GM18508 (cell line): Measurements from ENCODE around the gene CRKL.

Experiments used
- ATAC-seq: cut with Tn5 transposase; IDR thresholded peaks from one replicate; pipeline ENCODE4 v1.9.1; 2021; ENCODE audit warnings: moderate number of reproducible peaks; ENCODE audit not compliant: insufficient read depth, unreplicated experiment

The CRKL gene

DNA sequence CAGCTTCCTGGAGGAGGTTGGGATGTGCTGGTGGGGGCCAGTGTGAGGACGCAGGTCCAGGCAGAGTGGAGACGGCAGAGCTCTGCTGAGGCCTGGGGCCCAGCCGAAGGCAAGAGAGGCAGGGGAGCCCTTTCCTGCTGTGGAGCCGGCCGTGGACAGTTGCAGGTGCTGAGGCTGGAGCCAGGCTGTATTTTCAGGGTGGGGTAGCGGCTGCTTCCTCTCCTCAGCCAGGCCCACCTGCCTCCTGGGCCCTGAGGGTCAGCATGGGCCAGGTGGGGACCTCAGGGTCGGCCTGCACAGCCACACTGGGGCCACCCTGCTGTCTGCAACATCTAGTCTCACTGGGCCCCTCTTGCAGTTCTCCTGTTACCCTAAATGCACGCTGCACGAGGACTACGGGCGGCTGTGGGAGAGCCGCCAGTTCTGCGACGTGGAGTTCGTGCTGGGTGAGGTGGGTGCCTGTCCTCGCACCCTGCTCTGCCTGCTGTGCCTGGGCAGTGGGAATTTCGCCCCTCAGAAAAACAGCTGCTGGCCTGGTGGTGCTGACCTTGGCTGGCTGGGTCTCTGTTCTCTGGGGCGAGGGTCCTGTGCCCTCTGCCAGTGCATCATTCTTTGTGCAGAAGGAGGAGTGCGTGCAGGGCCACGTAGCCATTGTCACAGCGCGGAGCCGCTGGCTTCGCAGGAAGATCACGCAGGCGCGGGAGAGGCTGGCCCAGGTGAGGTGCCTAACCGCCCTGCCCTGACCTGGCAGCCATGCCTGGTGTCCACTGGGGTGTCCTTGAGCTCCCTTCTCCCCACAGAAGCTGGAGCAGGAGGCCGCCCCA lies 76.3 kb downstream of the CRKL start:
- no peak for ATAC-seq

DNA sequence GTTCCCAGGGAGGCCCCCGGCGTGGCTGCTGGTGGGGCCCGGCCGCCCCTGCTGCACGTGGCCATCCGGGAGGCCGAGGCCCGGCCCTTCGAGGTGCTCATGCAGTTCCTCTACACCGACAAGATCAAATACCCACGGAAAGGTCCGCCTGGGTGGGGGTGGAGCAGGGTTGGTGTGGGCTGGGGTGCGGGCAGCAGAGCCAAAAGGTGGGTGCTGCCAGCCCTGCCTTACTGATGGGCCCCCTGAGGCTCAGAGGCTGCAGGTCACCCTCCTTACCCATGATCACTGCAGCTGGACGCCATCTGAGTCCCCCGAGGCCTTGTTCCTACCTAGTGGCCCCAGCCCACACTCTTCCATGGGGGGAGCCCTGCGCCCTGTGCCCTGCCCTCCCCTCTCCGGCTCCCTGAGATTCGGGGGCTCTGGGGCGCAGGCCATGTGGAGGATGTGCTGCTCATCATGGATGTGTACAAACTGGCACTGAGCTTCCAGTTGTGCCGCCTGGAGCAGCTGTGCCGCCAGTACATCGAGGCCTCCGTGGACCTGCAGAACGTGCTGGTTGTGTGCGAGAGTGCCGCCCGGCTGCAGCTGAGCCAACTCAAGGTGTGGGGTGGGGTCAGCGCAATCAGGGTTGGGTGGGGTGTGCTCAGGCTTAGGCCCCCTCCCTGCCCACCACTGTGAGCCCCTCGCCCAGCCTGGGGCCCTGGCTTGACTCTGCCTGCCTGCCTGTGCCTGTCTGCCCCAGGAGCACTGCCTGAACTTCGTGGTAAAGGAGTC lies 77.1 kb downstream of the CRKL start:
- ATAC-seq: no peak

DNA sequence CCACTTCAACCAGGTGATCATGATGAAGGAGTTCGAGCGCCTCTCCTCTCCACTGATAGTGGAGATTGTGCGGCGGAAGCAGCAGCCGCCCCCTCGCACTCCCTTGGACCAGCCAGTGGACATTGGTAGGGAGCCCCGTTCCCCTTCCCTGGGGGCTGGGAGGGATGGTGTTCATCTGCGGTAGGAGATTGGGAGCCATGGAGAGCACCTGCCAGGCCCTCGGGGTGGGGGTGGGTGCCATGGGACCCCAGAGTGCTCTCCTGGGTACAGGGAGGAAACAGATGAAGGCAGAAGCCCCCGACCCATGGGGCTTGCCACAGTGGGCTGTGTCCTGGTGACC lies 77.7 kb downstream of the CRKL start:
- no peak for ATAC-seq

DNA sequence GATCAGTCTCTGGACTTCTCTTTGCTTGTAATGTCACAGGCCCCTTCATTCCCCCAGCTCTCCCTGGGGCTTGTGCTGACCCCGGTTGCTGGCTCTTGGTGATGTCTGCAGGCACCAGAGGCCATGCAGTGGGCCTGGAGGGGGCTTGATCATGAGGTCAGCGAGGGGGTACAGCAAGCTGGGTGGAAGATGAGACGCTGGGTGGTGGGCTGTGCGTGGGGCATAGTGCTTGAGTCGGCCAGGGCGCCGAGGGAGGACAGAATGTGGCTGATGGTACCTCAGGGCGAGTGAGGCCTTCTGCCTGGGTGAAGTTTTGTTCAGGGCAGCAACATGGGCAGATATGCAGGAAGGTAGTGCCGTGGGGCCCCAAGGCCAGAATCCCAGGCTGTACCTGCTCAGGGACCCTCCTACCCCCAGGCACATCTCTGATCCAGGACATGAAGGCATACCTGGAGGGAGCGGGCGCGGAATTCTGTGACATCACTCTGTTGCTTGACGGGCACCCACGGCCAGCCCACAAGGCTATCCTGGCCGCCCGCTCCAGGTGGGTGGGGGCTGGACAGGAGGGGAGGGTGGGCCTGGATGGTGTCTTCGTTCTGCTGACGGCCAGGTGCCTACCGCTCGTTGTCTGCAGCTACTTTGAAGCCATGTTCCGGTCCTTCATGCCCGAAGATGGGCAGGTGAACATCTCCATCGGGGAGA lies 78.3 kb downstream of the CRKL start:
- no peak for ATAC-seq

DNA sequence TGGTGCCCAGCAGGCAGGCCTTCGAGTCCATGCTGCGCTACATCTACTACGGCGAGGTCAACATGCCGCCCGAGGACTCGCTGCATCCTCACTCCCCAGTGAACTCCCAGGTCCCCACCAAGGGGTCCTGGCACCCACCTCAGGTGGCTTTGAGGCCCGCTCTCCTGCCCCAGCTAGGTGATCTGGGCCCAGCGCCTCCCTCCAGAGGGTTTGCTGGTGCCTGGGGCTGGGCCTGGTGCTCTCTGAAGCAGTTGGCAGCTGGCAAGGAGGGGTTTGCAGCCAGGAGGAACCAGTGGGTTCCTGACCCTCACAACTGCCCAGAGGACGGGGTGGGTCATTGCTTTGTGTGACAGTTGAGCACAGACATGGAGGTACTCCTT lies 78.8 kb downstream of the CRKL start:
- ATAC-seq: no peak

DNA sequence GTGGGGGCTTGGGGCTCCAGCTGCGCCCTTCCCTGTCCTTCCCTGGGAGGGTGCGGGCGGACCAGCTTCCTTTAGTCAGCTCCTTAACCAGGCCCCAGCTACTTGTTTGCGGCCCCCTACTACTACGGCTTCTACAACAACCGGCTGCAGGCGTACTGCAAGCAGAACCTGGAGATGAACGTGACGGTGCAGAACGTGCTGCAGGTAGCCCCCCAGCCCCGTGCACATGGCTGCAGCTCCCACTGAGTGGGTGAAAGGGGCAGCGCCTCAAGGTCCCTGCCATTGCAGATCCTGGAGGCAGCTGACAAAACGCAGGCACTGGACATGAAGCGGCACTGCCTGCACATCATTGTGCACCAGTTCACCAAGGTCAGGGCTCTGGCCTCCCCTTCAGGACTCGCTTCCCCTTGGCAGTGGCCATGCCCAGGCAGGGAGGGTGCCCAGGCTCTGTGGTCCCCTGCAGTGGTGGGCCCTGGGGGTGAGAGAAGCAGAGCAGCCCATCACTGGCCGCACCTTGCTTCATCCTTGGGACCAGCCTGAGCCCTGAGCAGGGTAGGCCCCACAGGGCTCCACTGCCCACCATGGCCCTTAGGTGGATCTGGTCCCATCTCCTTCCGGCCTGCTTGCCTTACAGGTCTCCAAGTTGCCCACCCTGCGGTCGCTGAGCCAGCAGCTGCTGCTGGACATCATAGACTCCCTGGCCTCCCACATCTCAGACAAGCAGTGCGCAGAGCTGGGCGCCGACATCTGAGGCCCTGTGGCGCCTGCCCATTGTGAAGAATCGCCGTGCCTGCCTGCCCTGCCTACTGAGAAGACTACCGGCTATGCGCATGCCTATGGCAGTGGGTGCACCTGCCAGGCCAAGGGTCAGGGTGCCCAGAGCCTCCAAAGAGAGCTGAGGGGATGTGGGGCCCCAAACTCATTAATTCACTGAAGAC lies 79.7 kb downstream of the CRKL start:
- ATAC-seq: no peak

DNA sequence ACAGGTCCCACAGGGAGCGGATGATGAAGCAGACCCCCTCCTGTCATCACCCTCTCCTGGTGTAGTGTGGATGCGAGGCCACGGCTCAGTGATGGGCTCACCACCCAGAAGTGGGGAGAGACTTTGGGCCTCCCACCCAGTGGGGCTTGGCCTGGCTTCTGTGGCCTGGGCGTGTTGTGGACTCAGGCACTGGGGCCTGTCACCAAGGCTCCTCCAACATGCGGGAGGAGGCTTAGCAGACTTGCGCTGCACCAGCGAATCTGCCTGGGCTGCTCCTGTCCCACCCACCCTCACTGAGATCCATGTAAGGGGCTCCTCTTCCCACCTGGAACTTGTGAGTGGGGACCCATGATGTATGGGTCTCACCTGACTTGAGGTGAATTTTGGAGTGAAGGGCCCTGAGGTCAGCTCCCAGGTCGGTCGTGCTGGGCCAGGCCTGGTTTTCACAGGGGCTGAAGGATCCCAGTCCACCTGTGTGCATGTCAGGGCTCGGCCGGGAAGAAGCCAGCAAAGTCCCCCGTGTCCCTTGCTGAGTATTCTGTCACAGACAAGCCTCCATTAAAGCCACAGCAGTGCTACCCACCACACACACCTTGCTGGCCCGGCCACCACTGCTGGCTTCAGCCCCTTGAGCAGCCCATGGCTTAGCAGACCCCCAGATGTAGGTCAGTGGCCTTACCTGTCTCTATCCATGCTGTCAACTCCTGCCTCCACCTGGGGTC lies 80.5 kb downstream of the CRKL start:
- no peak for ATAC-seq

DNA sequence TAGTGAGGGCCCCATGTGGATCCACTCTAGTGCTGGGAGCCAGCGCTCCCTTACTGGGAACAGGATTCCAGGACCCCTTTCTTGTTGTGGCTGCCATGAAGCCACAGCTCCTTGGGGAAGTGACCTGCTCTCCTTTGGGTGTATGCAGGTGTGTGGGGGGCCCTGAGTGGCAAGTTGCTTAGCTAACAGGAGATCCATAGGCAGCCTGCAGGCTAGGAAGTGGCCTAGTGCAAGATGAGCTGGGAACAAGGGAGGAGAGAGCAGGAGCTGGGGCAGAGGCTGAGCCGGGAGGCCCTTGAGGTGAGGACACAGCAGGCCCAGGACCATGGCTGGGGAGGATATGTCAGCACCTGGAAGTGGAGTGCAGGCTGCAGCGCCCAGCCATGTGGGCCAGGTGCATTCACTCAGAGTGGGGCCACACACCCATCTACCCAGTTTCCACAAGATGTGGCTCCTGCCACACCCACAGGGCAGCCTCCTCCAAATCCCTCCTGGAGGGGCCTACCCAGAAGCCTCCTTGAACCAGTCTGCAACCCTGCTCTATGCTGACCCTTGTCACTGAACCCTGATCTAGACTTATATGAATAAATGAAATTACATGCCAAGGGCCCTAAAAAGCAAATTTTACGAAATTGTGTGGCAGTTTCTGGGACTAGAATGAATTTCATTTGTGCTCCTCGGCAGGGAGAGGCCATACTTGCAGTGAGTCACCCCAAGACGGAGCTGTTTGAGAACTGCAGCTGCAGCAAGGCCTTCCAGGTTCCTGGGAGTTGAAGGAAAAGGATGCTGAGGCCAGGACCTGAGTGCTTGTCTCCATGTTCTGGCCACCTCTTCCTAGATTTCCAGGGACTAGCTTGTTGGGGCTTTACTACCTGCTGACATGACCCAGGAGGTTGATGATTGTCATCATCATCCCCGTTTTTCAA lies 81.5 kb downstream of the CRKL start:
- ATAC-seq: no peak

DNA sequence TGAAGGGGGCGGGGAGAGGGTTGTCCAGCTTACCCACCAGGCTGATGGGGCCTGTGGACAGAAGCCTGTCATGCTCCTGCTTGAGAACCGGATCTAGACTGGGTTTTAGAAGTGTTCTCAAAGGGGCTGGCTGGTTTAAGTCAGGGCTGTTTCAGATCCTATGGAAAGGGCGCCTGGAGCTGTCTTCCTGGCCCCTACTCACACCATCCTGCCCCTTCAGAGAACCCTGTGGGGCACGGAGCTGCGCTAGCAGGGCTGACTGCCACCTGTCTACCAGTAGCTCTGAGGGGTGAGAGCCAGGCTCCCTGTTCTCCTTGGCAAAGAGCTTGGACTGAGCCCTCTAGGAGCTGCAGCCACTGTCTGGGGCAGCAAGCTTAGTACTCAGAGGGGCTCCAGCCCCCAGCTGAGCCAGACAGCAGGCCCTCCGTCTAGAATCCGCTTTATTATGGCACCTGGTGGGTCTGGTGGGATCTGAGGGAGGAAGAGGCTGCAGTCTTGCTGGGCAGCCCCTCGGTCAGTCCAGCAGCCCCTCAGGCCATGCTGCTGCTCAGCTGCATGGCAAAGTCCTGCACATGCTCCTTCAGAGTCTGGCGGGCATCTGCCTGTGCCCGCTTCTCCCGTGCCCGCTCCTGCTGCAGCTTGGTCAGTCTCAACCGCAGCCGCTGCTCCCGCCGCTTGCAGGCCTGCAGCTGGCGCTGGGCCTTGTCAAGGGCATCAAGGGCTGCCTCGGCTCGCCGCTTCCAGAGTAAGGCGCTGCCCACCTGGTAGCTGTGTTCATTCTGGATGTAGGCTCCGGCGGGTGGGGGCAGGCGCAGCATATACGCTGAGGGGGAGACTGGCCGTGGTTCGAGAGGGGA lies 82.4 kb downstream of the CRKL start:
- ATAC-seq: no peak

DNA sequence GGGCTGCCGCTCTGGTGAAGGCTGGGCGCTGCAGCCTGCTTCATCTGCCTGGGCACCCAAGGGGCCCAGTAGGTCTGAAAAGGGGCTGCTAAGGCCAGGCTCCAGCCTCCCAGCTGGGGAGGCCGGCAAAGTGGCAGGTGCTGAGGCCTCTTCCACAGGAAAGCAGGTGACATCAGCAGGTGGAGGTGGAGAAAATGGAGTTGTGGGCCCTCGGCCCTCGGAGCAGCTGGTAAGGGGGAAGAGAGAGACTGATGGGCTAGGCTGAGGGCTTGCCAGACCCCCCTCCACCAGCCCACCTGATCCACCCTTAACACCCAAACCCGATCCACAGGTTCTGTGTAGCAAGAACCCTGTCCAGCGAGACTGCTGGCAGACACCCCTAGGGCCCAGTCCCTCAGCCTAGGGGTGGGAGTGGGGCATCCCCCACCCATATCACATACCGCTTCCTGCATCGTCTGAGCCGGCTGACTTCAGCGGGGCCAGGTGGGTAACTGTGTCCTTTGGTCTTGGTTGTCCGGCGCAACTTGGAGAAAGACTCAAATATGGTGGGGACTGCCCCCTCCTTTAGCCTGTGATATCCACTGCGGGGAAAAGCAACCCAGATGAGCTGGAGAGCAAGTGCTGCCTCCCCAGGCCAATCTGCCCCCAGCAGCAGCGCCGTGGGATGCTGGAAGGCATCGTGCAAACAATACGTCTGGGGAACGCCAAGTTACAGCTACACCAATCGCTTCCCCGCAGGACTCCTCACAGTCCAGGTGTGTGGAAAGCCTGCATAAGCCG lies 83.2 kb downstream of the CRKL start:
- ATAC-seq: no peak

DNA sequence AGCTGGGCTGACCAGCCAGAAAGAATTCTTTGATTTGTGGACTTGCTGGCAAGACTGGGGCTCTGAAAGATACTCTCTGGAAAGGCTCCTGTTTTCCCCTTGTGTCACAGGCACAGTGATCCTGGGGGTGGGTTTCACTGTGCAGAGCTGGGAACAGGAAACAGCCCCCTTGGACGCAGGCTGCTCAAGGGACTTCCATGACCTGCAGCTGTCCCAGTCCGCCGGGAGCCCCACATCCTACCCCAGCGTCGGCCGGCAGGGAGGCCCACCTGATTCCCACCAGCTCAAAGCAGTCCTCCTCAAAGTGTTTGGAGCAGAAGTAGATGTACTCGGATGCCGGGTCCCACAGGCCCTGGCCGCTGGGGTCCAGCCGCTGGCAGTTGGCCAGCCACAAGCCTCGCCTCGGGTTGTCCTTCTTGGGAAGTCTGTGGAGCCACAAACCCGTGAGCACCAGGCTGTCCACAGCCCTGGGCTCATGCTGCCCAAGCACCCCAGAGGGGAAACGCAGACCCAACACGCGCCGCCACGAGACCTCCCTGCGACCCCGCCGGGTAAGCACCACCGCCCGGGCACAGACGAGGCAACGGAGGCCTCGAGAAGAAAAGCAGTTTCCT lies 83.9 kb downstream of the CRKL start:
- peak; percentile 9 for ATAC-seq

DNA sequence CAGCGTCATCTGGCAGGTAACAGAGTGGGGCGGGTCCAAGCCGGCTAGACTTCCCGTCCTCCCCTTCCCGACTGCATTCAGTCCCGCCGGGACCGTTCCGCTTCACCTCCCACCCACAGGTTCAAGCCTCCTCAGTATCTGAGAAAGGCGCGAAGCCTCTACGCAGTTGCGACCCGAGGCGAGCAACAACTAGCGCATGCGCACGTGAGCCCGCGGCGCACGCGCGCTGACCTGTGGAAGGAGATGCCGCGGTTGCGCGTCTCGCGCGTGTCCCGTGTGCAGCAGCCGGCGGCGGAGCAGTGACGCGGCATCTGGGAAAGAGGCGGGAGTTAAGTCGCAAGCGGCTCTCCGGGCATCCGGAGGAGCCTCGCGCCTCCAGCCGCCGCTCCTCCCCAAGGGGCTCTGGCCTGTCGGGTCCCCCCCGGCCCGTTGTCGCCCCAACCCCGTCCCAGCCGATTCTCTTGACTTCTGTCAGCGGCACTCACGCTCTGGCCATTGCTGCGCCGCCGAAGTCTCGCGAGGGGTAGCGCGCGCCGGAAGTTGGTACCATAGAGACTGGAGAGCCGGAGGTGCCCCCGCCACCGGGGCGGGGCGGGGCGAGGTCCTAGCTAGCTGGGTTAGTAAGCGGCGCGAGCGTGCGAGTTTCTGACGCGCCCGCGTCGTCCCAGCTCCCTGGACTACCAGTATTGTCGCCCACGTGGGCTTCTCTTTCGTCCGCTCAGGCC lies 84.6 kb downstream of the CRKL start, which contains the start of gene THAP7:
Gene THAP7 (minus strand): TSS at position 518 of the 725 bp plus-strand sequence. CDS start 207 bp downstream, at position 311.
- peak; percentile 43 for ATAC-seq
